H9 (cell line): Measurements from ENCODE around the gene BBIP1. TPM values are rescaled to one million over a fixed set of nuclear protein-coding genes. Genes with fewer than 3 reads are reported as not detected.

Source experiments
- DNase-seq: peaks from one replicate; pipeline ENCODE4 v3.0.0-alpha.2; 2017
- H2AFZ ChIP-seq: one replicate; pipeline ENCODE4 v1.6.1; 2013; ENCODE audit warnings: mild to moderate bottlenecking, low read length, control low read depth, moderate library complexity
- H2AK5ac ChIP-seq: 2 replicates; pipeline ENCODE4 v1.6.1; 2013; ENCODE audit warnings: low read length, control low read depth, mixed read lengths; ENCODE audit not compliant: insufficient read length
- H2BK120ac ChIP-seq: one replicate; pipeline ENCODE4 v1.6.1; 2013; ENCODE audit warnings: low read depth, mild to moderate bottlenecking, low read length, control low read depth, inconsistent platforms; ENCODE audit not compliant: poor library complexity, severe bottlenecking
- H2BK12ac ChIP-seq: 2 replicates; pipeline ENCODE4 v1.6.1; 2013; ENCODE audit warnings: low read length, control low read depth, mixed read lengths, low read depth; ENCODE audit not compliant: insufficient read length
- H2BK15ac ChIP-seq: 2 replicates; pipeline ENCODE4 v1.6.1; 2013; ENCODE audit warnings: low read depth, low read length, control low read depth
- H2BK20ac ChIP-seq: one replicate; pipeline ENCODE4 v1.6.1; 2013; ENCODE audit warnings: low read depth, mild to moderate bottlenecking, low read length, control low read depth, inconsistent platforms; ENCODE audit not compliant: poor library complexity, severe bottlenecking
- H2BK5ac ChIP-seq: 2 replicates; pipeline ENCODE4 v1.6.1; 2013; ENCODE audit warnings: low read length, control low read depth, mixed read lengths; ENCODE audit not compliant: insufficient read length
- H3K14ac ChIP-seq: 2 replicates; pipeline ENCODE4 v1.6.1; 2013; ENCODE audit warnings: low read length, control low read depth; ENCODE audit not compliant: insufficient read depth
- H3K18ac ChIP-seq: 2 replicates; pipeline ENCODE4 v1.6.1; 2013; ENCODE audit warnings: low read depth, mild to moderate bottlenecking, mixed read lengths, low read length, control low read depth; ENCODE audit not compliant: insufficient read length
- H3K23ac ChIP-seq: 2 replicates; pipeline ENCODE4 v1.6.1; 2013; ENCODE audit warnings: low read length, control low read depth, mixed read lengths, low read depth; ENCODE audit not compliant: insufficient read length
- H3K23me2 ChIP-seq: 2 replicates; pipeline ENCODE4 v1.6.1; 2013; ENCODE audit warnings: low read depth, mild to moderate bottlenecking, mixed read lengths, low read length, control low read depth; ENCODE audit not compliant: insufficient read length, poor library complexity, severe bottlenecking
- H3K27ac ChIP-seq: 2 replicates; pipeline ENCODE4 v1.5.1; 2013; ENCODE audit warnings: low read length, control low read depth, mixed read lengths, low read depth; ENCODE audit not compliant: insufficient read length
- H3K27me3 ChIP-seq: 2 replicates; pipeline ENCODE4 v1.6.1; 2013; ENCODE audit warnings: low read length, control low read depth, inconsistent platforms; ENCODE audit not compliant: insufficient read depth
- H3K4ac ChIP-seq: 2 replicates; pipeline ENCODE4 v1.6.1; 2013; ENCODE audit warnings: low read depth, mild to moderate bottlenecking, control low read depth, inconsistent platforms, low read length, moderate library complexity
- H3K4me1 ChIP-seq: 2 replicates; pipeline ENCODE4 v1.6.1; 2013; ENCODE audit warnings: low read length, control low read depth, inconsistent platforms; ENCODE audit not compliant: insufficient read depth
- H3K4me2 ChIP-seq: 2 replicates; pipeline ENCODE4 v1.6.1; 2013; ENCODE audit warnings: low read length, control low read depth, mixed read lengths; ENCODE audit not compliant: insufficient read length, insufficient read depth
- H3K56ac ChIP-seq: 2 replicates; pipeline ENCODE4 v1.6.1; 2013; ENCODE audit warnings: low read depth, mild to moderate bottlenecking, mixed read lengths, low read length, control low read depth; ENCODE audit not compliant: insufficient read length
- H3K79me1 ChIP-seq: 2 replicates; pipeline ENCODE4 v1.6.1; 2013; ENCODE audit warnings: low read depth, mild to moderate bottlenecking, moderate library complexity, low read length, control low read depth, inconsistent platforms; ENCODE audit not compliant: insufficient read depth, poor library complexity, severe bottlenecking
- H3K79me2 ChIP-seq: 2 replicates; pipeline ENCODE4 v1.6.1; 2013; ENCODE audit warnings: low read length, control low read depth, inconsistent platforms; ENCODE audit not compliant: insufficient read depth
- H3K9ac ChIP-seq: 2 replicates; pipeline ENCODE4 v1.6.1; 2013; ENCODE audit warnings: low read length, control low read depth, mixed read lengths; ENCODE audit not compliant: insufficient read length; ENCODE audit errors: extremely low read depth
- H3K9me3 ChIP-seq: one replicate; pipeline ENCODE4 v1.6.1; 2013; ENCODE audit warnings: low read depth, low read length, inconsistent platforms; ENCODE audit not compliant: control insufficient read depth
- H3T11ph ChIP-seq: one replicate; pipeline ENCODE4 v1.6.1; 2013; ENCODE audit warnings: mild to moderate bottlenecking, low read length, control low read depth, inconsistent platforms
- H4K20me1 ChIP-seq: one replicate; pipeline ENCODE4 v1.6.1; 2013; ENCODE audit not compliant: control insufficient read depth, insufficient read length, insufficient read depth
- H4K5ac ChIP-seq: 2 replicates; pipeline ENCODE4 v1.6.1; 2013; ENCODE audit warnings: low read depth, mild to moderate bottlenecking, mixed read lengths, low read length, control low read depth; ENCODE audit not compliant: insufficient read length
- H4K8ac ChIP-seq: replicated peaks from 2 replicates; pipeline ENCODE4 v1.6.1; 2013; ENCODE audit warnings: low read length, control low read depth, mixed read lengths, low read depth; ENCODE audit not compliant: insufficient read length
- H4K91ac ChIP-seq: 2 replicates; pipeline ENCODE4 v1.6.1; 2013; ENCODE audit warnings: low read depth, mild to moderate bottlenecking, moderate library complexity, mixed read lengths, low read length, control low read depth; ENCODE audit not compliant: insufficient read length
- H3K27ac Mint-ChIP-seq, 3 experiments: 2 replicates in 2 of 3; 3 replicates in 1 of 3; pipeline ENCODE4 v1.8.0; 2020 to 2021; ENCODE audit warnings: mixed read lengths in 3 of 3, mild to moderate bottlenecking in 1 of 3, moderate library complexity in 1 of 3
- H3K27me3 Mint-ChIP-seq: 2 replicates; pipeline ENCODE4 v1.8.0; 2021; ENCODE audit warnings: low read depth, mild to moderate bottlenecking, moderate library complexity, mixed read lengths
- H3K36me3 Mint-ChIP-seq, 3 experiments: 2 replicates in 2 of 3; 3 replicates in 1 of 3; pipeline ENCODE4 v1.8.0; 2020 to 2021; ENCODE audit warnings: low read depth in 3 of 3, mixed read lengths in 3 of 3; ENCODE audit not compliant: insufficient read depth in 1 of 3
- H3K4me1 Mint-ChIP-seq, 2 experiments: 2 replicates each; pipeline ENCODE4 v1.8.0; 2020; ENCODE audit warnings: mixed read lengths in 2 of 2
- H3K4me3 Mint-ChIP-seq, 2 experiments: 2 replicates in 1 of 2; 3 replicates in 1 of 2; pipeline ENCODE4 v1.8.0; 2020 to 2021; ENCODE audit warnings: mild to moderate bottlenecking in 2 of 2, mixed read lengths in 2 of 2, moderate library complexity in 1 of 2
- H3K9me3 Mint-ChIP-seq, 2 experiments: 2 replicates in 1 of 2; 3 replicates in 1 of 2; pipeline ENCODE4 v1.8.0; 2020; ENCODE audit warnings: mild to moderate bottlenecking in 2 of 2, mixed read lengths in 2 of 2, moderate library complexity in 1 of 2
- total RNA-seq: library from RNA; stranded (reverse); gene quantifications from 2 replicates; pipeline ENCODE4 v1.2.1, GENCODE V29; 2021
- TF ChIP-seq, protein P1 (sequence below): fragments of 200-600 bp; sonication (generic); conservative IDR thresholded peaks from 3 replicates; pipeline ENCODE4 v1.8.0; 2021; ENCODE audit warnings: antibody characterized with exemption, mild to moderate bottlenecking

BBIP1 gene
- total RNA-seq, 1 experiment from 2014 or later: 18.8 TPM

DNA sequence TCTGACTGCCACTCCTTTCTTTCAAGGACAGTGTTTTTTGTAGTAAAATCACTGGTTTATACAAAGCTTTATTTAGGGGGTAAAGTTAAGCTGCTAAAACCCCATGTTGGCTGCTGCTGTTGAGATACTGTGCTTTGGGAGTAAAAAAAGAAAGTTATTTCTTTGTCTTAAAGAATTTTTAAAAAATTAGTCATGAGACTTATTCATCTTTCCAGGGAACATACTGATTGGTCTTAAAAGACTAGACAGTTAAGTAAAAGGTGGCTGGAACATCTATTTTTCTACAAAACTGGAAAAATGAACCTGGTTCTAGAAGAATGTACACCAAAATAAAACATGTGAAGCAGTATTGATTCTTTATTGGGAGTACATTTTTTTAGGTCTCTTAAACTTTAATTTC, 20.6 kb downstream of the BBIP1 start:
- Histone ChIP-seq H4K20me1 (no peaks in the 10 kb centered on the region), H3K56ac (no peak overlapping the region), H3K23me2 (no peaks in the 10 kb centered on the region), H3K9ac (no peak overlapping the region), H3K79me1 (no peaks in the 10 kb centered on the region), H3T11ph (no peak overlapping the region), H4K91ac (no peak overlapping the region), H3K4me2 (no peak overlapping the region), H3K4me1 (no peaks in the 10 kb centered on the region), H2AFZ (no peak overlapping the region), H3K14ac (no peak overlapping the region), H3K79me2 (no peaks in the 10 kb centered on the region), H3K27me3 (no peaks in the 10 kb centered on the region), H2BK15ac (no peak overlapping the region), H2BK120ac (no peak overlapping the region), H3K23ac (no peak overlapping the region), H2BK20ac (no peak overlapping the region), H3K27ac (no peak overlapping the region), H4K8ac (no peak overlapping the region), H3K4ac (no peak overlapping the region), H4K5ac (no peak overlapping the region), H2BK5ac (no peak overlapping the region), H3K18ac (no peak overlapping the region), H2AK5ac (no peak overlapping the region), H3K9me3 (no peaks in the 10 kb centered on the region), H2BK12ac (no peak overlapping the region)
- no peak for DNase-seq
- peaks cover 2 to 22% (median 21%) of the 10 kb centered on the region in 3 experiments; a peak in 5 of 7 replicates for H3K36me3 Mint-ChIP-seq
- H3K4me3 Mint-ChIP-seq: no peak overlapping the region
- peaks cover 0 to 3% of the 10 kb centered on the region in 2 experiments; a peak in 2 of 4 replicates for H3K4me1 Mint-ChIP-seq
- H3K9me3 Mint-ChIP-seq: no peaks in the 10 kb centered on the region
- TF ChIP-seq, protein P1, sequence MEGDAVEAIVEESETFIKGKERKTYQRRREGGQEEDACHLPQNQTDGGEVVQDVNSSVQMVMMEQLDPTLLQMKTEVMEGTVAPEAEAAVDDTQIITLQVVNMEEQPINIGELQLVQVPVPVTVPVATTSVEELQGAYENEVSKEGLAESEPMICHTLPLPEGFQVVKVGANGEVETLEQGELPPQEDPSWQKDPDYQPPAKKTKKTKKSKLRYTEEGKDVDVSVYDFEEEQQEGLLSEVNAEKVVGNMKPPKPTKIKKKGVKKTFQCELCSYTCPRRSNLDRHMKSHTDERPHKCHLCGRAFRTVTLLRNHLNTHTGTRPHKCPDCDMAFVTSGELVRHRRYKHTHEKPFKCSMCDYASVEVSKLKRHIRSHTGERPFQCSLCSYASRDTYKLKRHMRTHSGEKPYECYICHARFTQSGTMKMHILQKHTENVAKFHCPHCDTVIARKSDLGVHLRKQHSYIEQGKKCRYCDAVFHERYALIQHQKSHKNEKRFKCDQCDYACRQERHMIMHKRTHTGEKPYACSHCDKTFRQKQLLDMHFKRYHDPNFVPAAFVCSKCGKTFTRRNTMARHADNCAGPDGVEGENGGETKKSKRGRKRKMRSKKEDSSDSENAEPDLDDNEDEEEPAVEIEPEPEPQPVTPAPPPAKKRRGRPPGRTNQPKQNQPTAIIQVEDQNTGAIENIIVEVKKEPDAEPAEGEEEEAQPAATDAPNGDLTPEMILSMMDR: no peak
- H3K27me3 Mint-ChIP-seq: no peaks in the 10 kb centered on the region
- H3K27ac Mint-ChIP-seq: no peak overlapping the region
